SK-N-SH (cell line): Measurements from ENCODE around the gene IGF2BP2.

Experiments used
- RFX5 ChIP-seq: IDR thresholded peaks from 2 replicates; pipeline ENCODE4 v1.6.1; 2012; ENCODE audit warnings: mild to moderate bottlenecking, improper control_type of control experiment, low read length
- TF ChIP-seq, protein P1 (sequence below): fragments of 200-600 bp; sonication (generic); IDR thresholded peaks from 2 replicates; pipeline ENCODE4 v1.6.1; 2017; ENCODE audit warnings: antibody characterized with exemption, mild to moderate bottlenecking, moderate library complexity

DNA sequence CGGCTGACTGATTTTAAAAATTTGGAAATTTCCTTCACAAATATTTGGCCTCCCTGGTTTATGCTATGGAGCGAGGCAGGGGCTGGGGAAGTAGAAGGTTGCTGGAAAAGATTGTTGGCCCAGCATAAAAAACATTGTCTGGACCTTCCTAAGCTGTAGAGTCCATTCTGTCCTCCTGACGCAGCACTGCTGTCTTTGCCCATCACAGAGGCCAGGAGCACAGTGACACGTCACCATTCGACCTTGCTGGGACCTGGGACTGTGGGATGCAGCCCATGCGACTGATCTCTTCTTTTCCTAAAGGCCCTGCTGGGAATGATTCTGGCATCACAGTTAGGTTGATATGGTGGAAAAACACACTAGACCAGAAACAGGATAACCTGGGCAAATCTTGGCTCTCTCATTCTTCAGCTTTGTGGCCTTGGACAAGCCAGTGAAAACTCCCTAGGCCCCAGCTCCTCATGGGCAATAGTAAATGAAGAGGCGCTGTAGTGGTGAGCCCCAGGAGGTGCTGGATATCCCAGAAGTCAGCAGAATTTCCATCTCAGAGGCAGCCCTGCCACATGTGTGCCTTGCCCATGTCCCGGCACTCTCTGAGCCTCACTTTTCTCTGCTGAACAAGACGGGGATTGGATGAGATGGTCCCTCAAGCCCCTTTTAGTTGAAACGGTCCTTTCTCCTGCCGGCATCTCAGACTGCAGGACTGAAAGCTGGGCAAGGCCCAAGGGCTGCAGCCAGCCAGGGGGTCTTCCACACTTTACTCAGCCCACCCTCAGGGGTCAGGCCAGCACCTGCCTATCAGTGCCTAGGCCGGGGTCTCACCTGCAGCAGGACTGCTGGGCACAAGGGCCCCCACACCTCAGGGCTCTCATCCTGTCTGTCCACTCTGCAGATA lies 169.2 kb downstream of the IGF2BP2 start:
- TF ChIP-seq, protein P1, sequence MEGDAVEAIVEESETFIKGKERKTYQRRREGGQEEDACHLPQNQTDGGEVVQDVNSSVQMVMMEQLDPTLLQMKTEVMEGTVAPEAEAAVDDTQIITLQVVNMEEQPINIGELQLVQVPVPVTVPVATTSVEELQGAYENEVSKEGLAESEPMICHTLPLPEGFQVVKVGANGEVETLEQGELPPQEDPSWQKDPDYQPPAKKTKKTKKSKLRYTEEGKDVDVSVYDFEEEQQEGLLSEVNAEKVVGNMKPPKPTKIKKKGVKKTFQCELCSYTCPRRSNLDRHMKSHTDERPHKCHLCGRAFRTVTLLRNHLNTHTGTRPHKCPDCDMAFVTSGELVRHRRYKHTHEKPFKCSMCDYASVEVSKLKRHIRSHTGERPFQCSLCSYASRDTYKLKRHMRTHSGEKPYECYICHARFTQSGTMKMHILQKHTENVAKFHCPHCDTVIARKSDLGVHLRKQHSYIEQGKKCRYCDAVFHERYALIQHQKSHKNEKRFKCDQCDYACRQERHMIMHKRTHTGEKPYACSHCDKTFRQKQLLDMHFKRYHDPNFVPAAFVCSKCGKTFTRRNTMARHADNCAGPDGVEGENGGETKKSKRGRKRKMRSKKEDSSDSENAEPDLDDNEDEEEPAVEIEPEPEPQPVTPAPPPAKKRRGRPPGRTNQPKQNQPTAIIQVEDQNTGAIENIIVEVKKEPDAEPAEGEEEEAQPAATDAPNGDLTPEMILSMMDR, result no peak
- no peak for TF ChIP-seq RFX5
